Measurements from ENCODE around the gene SLC7A7. TPM values are rescaled to one million over a fixed set of nuclear protein-coding genes. Genes with fewer than 3 reads are reported as not detected.

Gene SLC7A7
- total RNA-seq, 6 experiments from 2014 or later: 6.2 to 11.4 (median 7.3) TPM

DNA sequence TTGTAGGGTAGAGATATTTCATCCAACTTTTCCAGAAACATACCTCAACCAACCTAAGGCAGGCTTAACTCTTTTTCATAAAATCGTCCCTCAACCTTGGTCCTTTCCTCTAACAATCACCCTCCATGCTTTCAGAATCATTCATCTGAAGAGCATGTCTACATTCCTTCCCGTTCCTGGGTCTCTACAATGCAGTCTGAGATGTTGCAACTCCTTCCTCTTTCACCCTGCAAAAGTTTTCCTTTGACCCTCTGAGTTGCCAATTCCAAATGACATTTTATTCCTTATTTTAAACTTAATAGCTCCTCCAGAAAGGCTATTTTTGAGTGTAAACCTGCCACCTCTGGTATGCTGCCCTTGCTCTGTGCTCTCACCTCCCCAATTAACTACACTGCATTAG lies 16.7 kb downstream of the SLC7A7 start:
- peak in 3 of 4 donors; percentile 18 to 64 (median 29) for ATAC-seq

DNA sequence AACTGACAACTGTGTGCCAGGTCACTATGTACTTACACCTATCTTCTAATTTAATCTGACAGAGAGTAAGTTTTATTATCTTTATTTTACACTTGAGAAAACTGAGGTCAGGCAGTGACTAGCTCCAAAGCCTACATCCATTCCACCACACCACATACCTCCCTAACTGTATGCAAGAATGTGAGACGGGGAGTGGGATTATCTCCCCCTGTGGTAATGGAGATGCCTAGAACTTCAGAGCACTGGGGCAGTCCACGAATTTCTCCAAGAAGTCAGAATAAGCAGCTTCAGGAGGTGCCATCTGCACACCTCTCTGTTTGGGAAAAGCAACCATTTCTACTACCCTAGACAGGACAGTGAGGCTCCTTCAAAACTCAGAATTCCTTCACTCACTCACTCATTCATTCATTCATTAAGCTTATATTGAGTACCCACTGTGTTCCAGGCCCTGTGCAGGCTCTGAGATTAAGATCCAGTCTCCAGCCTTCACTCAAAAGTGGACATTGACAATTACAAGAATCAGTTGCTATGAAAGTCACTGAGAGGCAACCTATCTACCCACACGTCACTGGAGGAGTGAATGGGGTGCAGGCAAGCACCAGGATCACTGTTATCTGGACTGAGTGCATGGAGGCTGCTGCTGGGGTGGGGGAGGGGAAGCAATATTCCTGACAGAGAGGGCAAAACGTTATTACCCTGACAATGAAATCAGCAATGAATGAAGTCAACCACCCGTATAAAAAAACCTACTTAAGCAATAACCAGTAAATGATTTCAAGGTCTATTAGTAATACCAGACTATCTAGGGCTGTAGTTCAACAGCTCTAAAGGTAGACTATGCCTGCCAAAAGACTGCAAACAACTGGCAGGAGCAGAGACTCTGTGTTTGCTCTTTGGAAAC lies 18.0 kb downstream of the SLC7A7 start:
- H3K36me3 ChIP-seq: no peaks in the 10 kb centered on the region
- H3K27me3 ChIP-seq: no peaks in the 10 kb centered on the region
- no peak overlapping the region for H3K4me3 ChIP-seq
- H3K4me1 ChIP-seq: peaks cover 0 to 5% (median 0%) of the 10 kb centered on the region in 4 donors
- WGBS (ENCODE audit: insufficient coverage, low coverage, low lambda C conversion rate, missing lambda C conversion rate): 23% methylated on average over 5 of the region's 5 CpGs
- no peak for TF ChIP-seq POLR2A (IDR thresholded peaks at IDR 0.05)
- TF ChIP-seq, protein P1, sequence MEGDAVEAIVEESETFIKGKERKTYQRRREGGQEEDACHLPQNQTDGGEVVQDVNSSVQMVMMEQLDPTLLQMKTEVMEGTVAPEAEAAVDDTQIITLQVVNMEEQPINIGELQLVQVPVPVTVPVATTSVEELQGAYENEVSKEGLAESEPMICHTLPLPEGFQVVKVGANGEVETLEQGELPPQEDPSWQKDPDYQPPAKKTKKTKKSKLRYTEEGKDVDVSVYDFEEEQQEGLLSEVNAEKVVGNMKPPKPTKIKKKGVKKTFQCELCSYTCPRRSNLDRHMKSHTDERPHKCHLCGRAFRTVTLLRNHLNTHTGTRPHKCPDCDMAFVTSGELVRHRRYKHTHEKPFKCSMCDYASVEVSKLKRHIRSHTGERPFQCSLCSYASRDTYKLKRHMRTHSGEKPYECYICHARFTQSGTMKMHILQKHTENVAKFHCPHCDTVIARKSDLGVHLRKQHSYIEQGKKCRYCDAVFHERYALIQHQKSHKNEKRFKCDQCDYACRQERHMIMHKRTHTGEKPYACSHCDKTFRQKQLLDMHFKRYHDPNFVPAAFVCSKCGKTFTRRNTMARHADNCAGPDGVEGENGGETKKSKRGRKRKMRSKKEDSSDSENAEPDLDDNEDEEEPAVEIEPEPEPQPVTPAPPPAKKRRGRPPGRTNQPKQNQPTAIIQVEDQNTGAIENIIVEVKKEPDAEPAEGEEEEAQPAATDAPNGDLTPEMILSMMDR (IDR thresholded peaks at IDR 0.05): no peak
- ATAC-seq: peak; percentile 33 to 77 (median 65)
- intact Hi-C loops (cut with DNase I): no loop called here
- no peak for DNase-seq
- H3K9me3 ChIP-seq: no peaks in the 10 kb centered on the region
- H3K27ac ChIP-seq: no peak overlapping the region

More for the DNA sequence above, 16.7 kb downstream of the SLC7A7 start:
- DNase-seq: no peak
- H3K4me1 ChIP-seq: peaks cover 0 to 5% (median 0%) of the 10 kb centered on the region in 4 donors
- no peaks in the 10 kb centered on the region for H3K9me3 ChIP-seq
- intact Hi-C loops (cut with DNase I): no loop called here
- H3K27ac ChIP-seq: no peak overlapping the region
- no peaks in the 10 kb centered on the region for H3K27me3 ChIP-seq
- TF ChIP-seq, protein P1 (IDR thresholded peaks at IDR 0.05): no peak
- no peak for TF ChIP-seq POLR2A (IDR thresholded peaks at IDR 0.05)
- 23% methylated on average over 2 of the region's 2 CpGs for WGBS (ENCODE audit: insufficient coverage, low coverage, low lambda C conversion rate, missing lambda C conversion rate)
- no peaks in the 10 kb centered on the region for H3K36me3 ChIP-seq
- no peak overlapping the region for H3K4me3 ChIP-seq

DNA sequence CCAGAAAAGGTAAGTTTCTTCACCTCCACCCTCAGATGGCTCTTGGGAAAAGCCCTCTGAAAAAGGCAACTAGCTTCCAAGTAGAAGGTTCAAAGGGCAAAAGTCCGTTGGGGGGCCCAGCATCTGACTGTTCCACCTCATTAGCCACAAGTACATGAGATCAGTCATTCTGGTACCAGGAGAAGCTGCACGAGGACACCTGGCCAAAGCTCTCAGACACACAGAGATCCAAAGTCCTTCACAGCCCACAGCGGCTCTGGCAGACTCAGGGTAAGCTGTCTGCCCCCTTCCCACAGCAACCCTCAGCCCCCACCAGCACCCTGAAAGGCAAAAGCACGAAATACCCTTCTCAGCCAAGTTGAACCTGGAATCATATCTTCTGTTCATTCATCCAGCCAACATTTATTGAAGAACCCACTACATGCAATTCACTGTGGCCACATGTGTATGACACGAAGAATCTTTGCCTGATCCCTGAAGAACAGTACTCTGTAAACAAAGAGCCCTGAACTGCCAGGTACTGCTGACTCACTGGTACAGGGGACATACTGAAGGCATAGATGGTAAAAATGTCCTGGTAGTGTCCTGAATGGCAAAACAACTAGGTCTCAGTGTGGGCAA lies 19.0 kb downstream of the SLC7A7 start:
- Histone ChIP-seq H3K4me3 (no peak overlapping the region), H3K27ac (no peak overlapping the region), H3K36me3 (no peaks in the 10 kb centered on the region), H3K27me3 (no peaks in the 10 kb centered on the region), H3K9me3 (no peaks in the 10 kb centered on the region), H3K4me1 (peaks cover 0 to 5% (median 0%) of the 10 kb centered on the region in 4 donors)
- ATAC-seq (peak in 1 of 4 donors; percentile 50), DNase-seq (no peak)
- TF ChIP-seq POLR2A (IDR thresholded peaks at IDR 0.05): no peak
- TF ChIP-seq, protein P1 (IDR thresholded peaks at IDR 0.05): no peak
- 36% methylated on average over 3 of the region's 5 CpGs for WGBS (ENCODE audit: insufficient coverage, low coverage, low lambda C conversion rate, missing lambda C conversion rate)
- intact Hi-C loops (cut with DNase I): no loop called here

DNA sequence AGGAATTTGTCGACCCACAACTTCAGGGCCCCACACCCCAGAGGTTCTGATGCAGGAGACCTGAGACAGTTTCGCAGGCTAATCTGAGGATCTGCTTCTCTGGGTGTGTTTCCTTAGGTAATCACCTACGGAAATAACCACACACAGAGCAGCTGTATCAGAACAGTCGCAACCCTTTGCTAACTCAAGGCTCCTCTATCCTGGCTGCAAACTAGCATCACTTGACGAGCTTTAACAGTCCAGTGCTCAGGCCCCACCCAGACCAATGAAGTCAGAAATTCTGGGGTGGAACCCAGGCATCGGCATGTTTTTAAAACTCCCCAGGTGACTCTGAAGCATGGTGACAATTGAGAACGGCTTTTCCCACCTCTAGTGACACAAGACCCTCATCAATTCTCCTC lies 20.7 kb downstream of the SLC7A7 start:
- H3K4me1 ChIP-seq: peaks cover 0 to 5% (median 0%) of the 10 kb centered on the region in 4 donors
- TF ChIP-seq, protein P1 (IDR thresholded peaks at IDR 0.05): no peak
- TF ChIP-seq POLR2A (IDR thresholded peaks at IDR 0.05): no peak
- ATAC-seq: no peak
- no peak overlapping the region for H3K27ac ChIP-seq
- no peaks in the 10 kb centered on the region for H3K27me3 ChIP-seq
- no peaks in the 10 kb centered on the region for H3K9me3 ChIP-seq
- H3K4me3 ChIP-seq: no peak overlapping the region
- DNase-seq: no peak
- no peaks in the 10 kb centered on the region for H3K36me3 ChIP-seq
- WGBS (ENCODE audit: insufficient coverage, low coverage, low lambda C conversion rate, missing lambda C conversion rate): 40% methylated on average over 3 of the region's 7 CpGs
- intact Hi-C loops (cut with DNase I): no loop called here

All from right lobe of liver (tissue), 6 donors.